GM23248 (cell line): ENCODE measurements around the gene AARSD1. TPM values are rescaled to one million over a fixed set of nuclear protein-coding genes. Genes with fewer than 3 reads are reported as not detected.
"Not testable (repeated sequence)": the region's sequence is repeated elsewhere in the genome, so short reads cannot be mapped to it uniquely, and the experiment has no call there.

Source experiments
- DNase-seq: peaks from one replicate; pipeline ENCODE4 v3.0.0-alpha.2; 2015
- H2AFZ ChIP-seq: fragments of 200-600 bp; sonication (generic); 2 replicates; pipeline ENCODE4 v1.6.1; 2016; ENCODE audit warnings: antibody characterized with exemption
- H3F3A ChIP-seq: fragments of 200-600 bp; sonication (generic); 2 replicates; pipeline ENCODE4 v1.6.1; 2016; ENCODE audit warnings: mild to moderate bottlenecking, antibody characterized with exemption, mixed run types; ENCODE audit not compliant: insufficient read depth
- H3K27ac ChIP-seq: fragments of 200-600 bp; sonication (generic); 2 replicates; pipeline ENCODE4 v1.5.1; 2016; ENCODE audit warnings: mild to moderate bottlenecking
- H3K27me3 ChIP-seq: fragments of 200-600 bp; sonication (generic); replicated peaks from 2 replicates; pipeline ENCODE4 v1.6.1; 2016; ENCODE audit warnings: mild to moderate bottlenecking; ENCODE audit not compliant: insufficient read depth
- H3K36me3 ChIP-seq: fragments of 200-600 bp; sonication (generic); 2 replicates; pipeline ENCODE4 v1.6.1; 2016; ENCODE audit warnings: low read depth, mild to moderate bottlenecking
- H3K4me1 ChIP-seq: fragments of 200-600 bp; sonication (generic); 2 replicates; pipeline ENCODE4 v1.6.1; 2016; ENCODE audit warnings: mild to moderate bottlenecking; ENCODE audit not compliant: insufficient read depth
- H3K4me2 ChIP-seq: fragments of 200-600 bp; sonication (generic); one replicate; pipeline ENCODE4 v1.6.1; 2016; ENCODE audit warnings: mild to moderate bottlenecking; ENCODE audit not compliant: unreplicated experiment
- H3K4me3 ChIP-seq: fragments of 200-600 bp; sonication (generic); 2 replicates; pipeline ENCODE4 v1.5.1; 2016; ENCODE audit warnings: mild to moderate bottlenecking
- H3K79me2 ChIP-seq: fragments of 200-600 bp; sonication (generic); 2 replicates; pipeline ENCODE4 v1.6.1; 2016; ENCODE audit warnings: mild to moderate bottlenecking; ENCODE audit not compliant: insufficient read depth
- H3K9ac ChIP-seq: fragments of 200-600 bp; sonication (generic); 2 replicates; pipeline ENCODE4 v1.6.1; 2016; ENCODE audit warnings: mild to moderate bottlenecking
- H3K9me2 ChIP-seq: fragments of 200-600 bp; sonication (generic); 2 replicates; pipeline ENCODE4 v1.6.1; 2016; ENCODE audit warnings: mixed run types, mild to moderate bottlenecking, moderate library complexity; ENCODE audit not compliant: insufficient read depth
- H3K9me3 ChIP-seq: fragments of 200-600 bp; sonication (generic); one replicate; pipeline ENCODE4 v1.6.1; 2017; ENCODE audit warnings: low read depth
- H4K20me1 ChIP-seq: fragments of 200-600 bp; sonication (generic); 2 replicates; pipeline ENCODE4 v1.6.0; 2016; ENCODE audit not compliant: insufficient read depth
- EZH2 ChIP-seq: fragments of 200-600 bp; sonication (generic); IDR thresholded peaks from 2 replicates; pipeline ENCODE4 v1.6.1; 2018; ENCODE audit warnings: antibody characterized with exemption, mild to moderate bottlenecking; ENCODE audit not compliant: insufficient read depth, poor library complexity, severe bottlenecking
- EZH2phosphoT487 ChIP-seq: fragments of 200-600 bp; sonication (generic); IDR thresholded peaks from 2 replicates; pipeline ENCODE4 v1.6.1; 2018; ENCODE audit warnings: antibody characterized with exemption, moderate library complexity, mild to moderate bottlenecking, low read depth; ENCODE audit not compliant: insufficient read depth
- WGBS, 2 experiments: methylation state at CpG; one replicate each; pipeline ENCODE4 v1.1.6; 2015 to 2017; ENCODE audit warnings: low lambda C conversion rate in 2 of 2, low coverage in 1 of 2; ENCODE audit errors: missing lambda C conversion rate in 2 of 2; 5-methylcytosine and 5-hydroxymethylcytosine counted together
- in situ Hi-C: fragments of 300-500 bp; cut with MboI; formaldehyde crosslinking; loops from 2 replicates; pipeline ENCODE4 v1.15.0; 2020
- polyA plus RNA-seq: library from polyadenylated mRNA; unstranded; fragments of >200 nt; fragmentation: Nextera tagmentation; extraction: Ambion mirVana; gene quantifications from 2 replicates; pipeline ENCODE4 v1.2.1, GENCODE V29; 2016
- total RNA-seq: library from RNA; depleted of rRNA; stranded (reverse); fragments of >200 nt; shearing (Covaris generic); gene quantifications from 2 replicates; pipeline ENCODE4 v1.2.3, GENCODE V29; 2014

AARSD1 gene
- total and polyA plus RNA-seq, 2 experiments from 2014 or later: 24.9 to 46.1 TPM

- Histone ChIP-seq H3K4me3 (no peak overlapping the region), H3K9ac (no peak overlapping the region), H3K79me2 (no peaks in the 10 kb centered on the region), H3K9me2 (no peaks in the 10 kb centered on the region), H3K4me1 (no peaks in the 10 kb centered on the region), H4K20me1 (no peaks in the 10 kb centered on the region), H3K9me3 (no peaks in the 10 kb centered on the region), H3K27ac (no peak overlapping the region), H2AFZ (no peak overlapping the region), H3K36me3 (no peaks in the 10 kb centered on the region), H3K27me3 (peaks cover 18% of the 10 kb centered on the region), H3K4me2 (no peak overlapping the region), H3F3A (no peaks in the 10 kb centered on the region)
- 57 to 69% methylated on average over 8 of the region's 8 CpGs for WGBS, 2 experiments
- no peak for DNase-seq
- TF ChIP-seq EZH2: no peak
- TF ChIP-seq EZH2phosphoT487: no peak
- in situ Hi-C loops: no loop called here
These were observed 47.0 kb downstream of the AARSD1 start for GRCh38 chr17:42917236-42917603.

DNA sequence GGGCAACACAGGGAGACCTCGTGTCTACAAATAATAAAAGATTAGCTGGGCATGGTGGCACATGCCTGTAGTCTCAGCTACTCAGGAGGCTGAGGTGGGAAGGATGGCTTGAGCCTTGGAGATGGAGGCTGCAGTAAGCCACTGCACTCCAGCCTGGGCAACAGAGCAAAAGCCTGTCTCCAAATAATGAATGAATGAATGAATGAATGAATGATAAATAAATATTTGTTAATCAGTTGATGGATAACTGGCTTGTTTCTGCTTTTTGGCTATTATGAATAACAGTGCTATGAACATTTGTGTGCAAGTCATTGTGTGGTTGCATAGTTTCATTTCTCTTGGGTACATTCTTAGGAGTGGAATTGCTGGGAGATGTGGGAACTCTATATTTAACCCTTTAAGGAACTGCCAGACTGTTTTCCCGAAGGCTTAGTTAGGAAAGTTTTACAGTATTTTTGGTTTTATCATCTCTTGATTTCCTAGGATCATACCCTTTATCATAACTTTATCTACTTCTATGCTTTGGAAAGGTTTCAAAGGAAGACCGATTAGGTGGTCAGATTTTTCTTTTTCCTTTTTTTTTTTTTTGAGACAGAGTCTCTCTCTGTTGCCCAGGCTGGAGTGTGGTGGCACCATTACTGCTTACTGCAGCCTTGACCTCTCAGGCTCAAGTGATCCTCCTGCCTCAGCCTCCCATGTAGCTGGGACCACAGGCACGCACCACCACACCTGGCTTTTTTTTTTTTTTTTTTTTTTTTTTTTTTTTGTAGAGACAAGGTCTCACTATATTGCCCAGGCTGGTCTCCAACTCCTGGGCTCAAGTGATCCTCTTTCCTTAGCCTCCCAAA is 47.6 kb downstream of the AARSD1 start:
- H3K79me2 ChIP-seq, H3K27ac ChIP-seq, H2AFZ ChIP-seq, H3F3A ChIP-seq, DNase-seq, H3K4me2 ChIP-seq, H3K36me3 ChIP-seq, H3K4me1 ChIP-seq, H3K9me3 ChIP-seq, H3K9me2 ChIP-seq, H4K20me1 ChIP-seq, H3K4me3 ChIP-seq, H3K9ac ChIP-seq, in situ Hi-C loops: not testable (repeated sequence)
- 73 to 74% methylated on average over 4 of the region's 4 CpGs for WGBS, 2 experiments
- peaks cover 12% of the 10 kb centered on the region for H3K27me3 ChIP-seq

- in situ Hi-C loops, H3F3A ChIP-seq, H3K4me3 ChIP-seq, H2AFZ ChIP-seq, H4K20me1 ChIP-seq, DNase-seq, H3K9me2 ChIP-seq, H3K9ac ChIP-seq, H3K4me2 ChIP-seq, H3K79me2 ChIP-seq, H3K36me3 ChIP-seq, H3K27ac ChIP-seq, H3K9me3 ChIP-seq, H3K4me1 ChIP-seq: not testable (repeated sequence)
- H3K27me3 ChIP-seq: peaks cover 12% of the 10 kb centered on the region
- 79 to 84% methylated on average over 6 of the region's 6 CpGs for WGBS, 2 experiments
These were observed 49.0 kb downstream of the AARSD1 start for GRCh38 chr17:42915288-42915687.

GRCh38 chr17:42913981-42914617 is 50.2 kb downstream of the AARSD1 start:
- H4K20me1 ChIP-seq: no peaks in the 10 kb centered on the region
- H3K27me3 ChIP-seq: peaks cover 13% of the 10 kb centered on the region
- no peak overlapping the region for H2AFZ ChIP-seq
- H3K4me3 ChIP-seq: no peak overlapping the region
- H3K4me1 ChIP-seq: no peaks in the 10 kb centered on the region
- no peaks in the 10 kb centered on the region for H3K9me2 ChIP-seq
- H3F3A ChIP-seq: no peaks in the 10 kb centered on the region
- H3K79me2 ChIP-seq: no peaks in the 10 kb centered on the region
- H3K9me3 ChIP-seq: no peaks in the 10 kb centered on the region
- WGBS, 2 experiments: 65 to 73% methylated on average over 3 of the region's 3 CpGs
- in situ Hi-C loops: no loop called here
- no peak for TF ChIP-seq EZH2
- no peak for TF ChIP-seq EZH2phosphoT487
- DNase-seq: no peak
- H3K27ac ChIP-seq: no peak overlapping the region
- H3K4me2 ChIP-seq: no peak overlapping the region
- H3K9ac ChIP-seq: no peak overlapping the region
- no peaks in the 10 kb centered on the region for H3K36me3 ChIP-seq
